ENCODE measurements around the gene ATG2B. TPM values are rescaled to one million over a fixed set of nuclear protein-coding genes. Genes with fewer than 3 reads are reported as not detected.
A peak's percentile ranks its signal among the peaks of the same experiment; 100 is the strongest.

ATG2B gene
- polyA plus RNA-seq, 3 donors, result 0.94 to 6.7 (median 1.3) TPM

DNA sequence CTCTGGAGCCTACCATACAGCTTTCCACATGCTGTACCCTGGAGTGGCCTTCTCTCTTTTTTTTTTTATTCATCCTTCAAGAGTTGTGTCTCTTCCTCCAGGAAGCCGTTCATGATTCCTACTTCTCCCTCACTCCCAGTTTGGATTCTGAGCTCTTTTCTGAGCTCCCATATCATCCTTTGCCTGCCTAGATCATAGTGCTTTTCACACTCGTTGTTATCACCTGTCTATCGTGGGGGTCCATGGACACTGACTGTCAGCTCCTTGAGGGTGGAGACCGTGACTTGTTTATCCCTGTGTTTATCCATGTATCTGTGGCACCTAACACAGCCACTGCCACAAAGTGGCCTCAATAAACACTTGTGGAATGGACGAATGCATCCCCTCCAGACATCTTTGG is 35.8 kb upstream of the ATG2B start:
- Histone ChIP-seq H4K20me1 (ENCODE audit: insufficient read depth, low read length) (no peaks in the 10 kb centered on the region), H3K79me2 (ENCODE audit: insufficient read depth, low read length) (no peaks in the 10 kb centered on the region), H3K9me3 (replicated peaks in 1 of 2; ENCODE audit: control insufficient read depth in 1 of 2, insufficient read depth in 1 of 2, low read length in 2 of 2) (no peaks in the 10 kb centered on the region), H3K4me2 (replicated peaks; ENCODE audit: extremely low read depth, low read length, poor library complexity, severe bottlenecking) (no peak overlapping the region), H3K27me3 (ENCODE audit: control insufficient read depth in 2 of 2, insufficient read depth in 2 of 2, low read length in 2 of 2) (peaks cover 0 to 2% of the 10 kb centered on the region in 2 donors), H3K4me1 (ENCODE audit: control insufficient read depth in 1 of 2, insufficient read depth in 2 of 2, low read length in 2 of 2) (no peaks in the 10 kb centered on the region), H2AFZ (ENCODE audit: insufficient read depth, low read depth, low read length, poor library complexity, severe bottlenecking) (no peak overlapping the region), H3K4me3 (replicated peaks in 1 of 3; ENCODE audit: low read depth in 2 of 3, low read length in 3 of 3) (no peak overlapping the region), H3K9ac (ENCODE audit: insufficient read depth, low read length, poor library complexity, severe bottlenecking) (no peak overlapping the region), H3K36me3 (replicated peaks in 1 of 2; ENCODE audit: control insufficient read depth in 1 of 2, insufficient read depth in 2 of 2, low read length in 2 of 2) (no peaks in the 10 kb centered on the region), H3K27ac (ENCODE audit: low read depth in 1 of 2, low read length in 2 of 2) (no peak overlapping the region)
- Mint-ChIP-seq H3K4me3 (no peak overlapping the region), H3K36me3 (no peaks in the 10 kb centered on the region), H3K9me3 (no peaks in the 10 kb centered on the region), H3K27me3 (ENCODE audit: low read depth in 3 of 3) (peaks cover 5 to 11% (median 10%) of the 10 kb centered on the region in 3 donors), H3K27ac (no peak overlapping the region), H3K4me1 (no peaks in the 10 kb centered on the region)
- no peak for TF ChIP-seq CTCF (IDR thresholded peaks at IDR 0.05)
- DNase-seq, result no peak
- 90% methylated on average over 5 of the region's 5 CpGs for WGBS (ENCODE audit: insufficient coverage)
- intact Hi-C loops (cut with micrococcal nuclease), result no loop called here

GRCh38 chr14:96398432-96398831 is 35.3 kb upstream of the ATG2B start:
- WGBS (ENCODE audit: insufficient coverage), result 94% methylated on average over 3 of the region's 8 CpGs
- no peaks in the 10 kb centered on the region for H3K79me2 ChIP-seq (ENCODE audit: insufficient read depth, low read length)
- H3K9ac ChIP-seq (ENCODE audit: insufficient read depth, low read length, poor library complexity, severe bottlenecking), result no peak overlapping the region
- intact Hi-C loops (cut with micrococcal nuclease), result no loop called here
- H3K27me3 Mint-ChIP-seq (ENCODE audit: low read depth in 3 of 3), result peaks cover 10 to 16% (median 10%) of the 10 kb centered on the region in 3 donors
- H3K4me3 ChIP-seq (replicated peaks in 1 of 3; ENCODE audit: low read depth in 2 of 3, low read length in 3 of 3), result no peak overlapping the region
- no peaks in the 10 kb centered on the region for H3K4me1 ChIP-seq (ENCODE audit: control insufficient read depth in 1 of 2, insufficient read depth in 2 of 2, low read length in 2 of 2)
- no peaks in the 10 kb centered on the region for H3K36me3 Mint-ChIP-seq
- no peak overlapping the region for H3K4me2 ChIP-seq (replicated peaks; ENCODE audit: extremely low read depth, low read length, poor library complexity, severe bottlenecking)
- H3K27me3 ChIP-seq (ENCODE audit: control insufficient read depth in 2 of 2, insufficient read depth in 2 of 2, low read length in 2 of 2), result peaks cover under 1 to 3% of the 10 kb centered on the region in 2 donors
- TF ChIP-seq CTCF (IDR thresholded peaks at IDR 0.05), result no peak
- no peaks in the 10 kb centered on the region for H3K36me3 ChIP-seq (replicated peaks in 1 of 2; ENCODE audit: control insufficient read depth in 1 of 2, insufficient read depth in 2 of 2, low read length in 2 of 2)
- H3K4me1 Mint-ChIP-seq, result no peaks in the 10 kb centered on the region
- DNase-seq, result no peak
- peak overlapping the region in 1 of 7 donors; percentile 56 for H3K27ac Mint-ChIP-seq
- no peak overlapping the region for H3K4me3 Mint-ChIP-seq
- no peaks in the 10 kb centered on the region for H4K20me1 ChIP-seq (ENCODE audit: insufficient read depth, low read length)
- no peak overlapping the region for H2AFZ ChIP-seq (ENCODE audit: insufficient read depth, low read depth, low read length, poor library complexity, severe bottlenecking)
- no peaks in the 10 kb centered on the region for H3K9me3 Mint-ChIP-seq
- no peaks in the 10 kb centered on the region for H3K9me3 ChIP-seq (replicated peaks in 1 of 2; ENCODE audit: control insufficient read depth in 1 of 2, insufficient read depth in 1 of 2, low read length in 2 of 2)
- no peak overlapping the region for H3K27ac ChIP-seq (ENCODE audit: low read depth in 1 of 2, low read length in 2 of 2)
